Hepatocyte (in vitro differentiated cells): ENCODE data around the gene ALPG.

Experiments
- EZH2 ChIP-seq: fragments of 200-600 bp; sonication (generic); IDR thresholded peaks from 2 replicates; pipeline ENCODE4 v1.6.1; 2016; ENCODE audit warnings: antibody characterized with exemption, mild to moderate bottlenecking, borderline replicate concordance
- EZH2phosphoT487 ChIP-seq: fragments of 200-600 bp; sonication (generic); IDR thresholded peaks from one replicate; pipeline ENCODE4 v1.6.1; 2018; ENCODE audit warnings: antibody characterized with exemption, mild to moderate bottlenecking, low read depth, moderate library complexity; ENCODE audit not compliant: unreplicated experiment, severe bottlenecking
- TF ChIP-seq, protein P1 (sequence below): fragments of 200-600 bp; sonication (generic); IDR thresholded peaks from 2 replicates; pipeline ENCODE4 v1.5.1; 2016; ENCODE audit warnings: antibody characterized with exemption, mild to moderate bottlenecking; ENCODE audit not compliant: poor library complexity

DNA sequence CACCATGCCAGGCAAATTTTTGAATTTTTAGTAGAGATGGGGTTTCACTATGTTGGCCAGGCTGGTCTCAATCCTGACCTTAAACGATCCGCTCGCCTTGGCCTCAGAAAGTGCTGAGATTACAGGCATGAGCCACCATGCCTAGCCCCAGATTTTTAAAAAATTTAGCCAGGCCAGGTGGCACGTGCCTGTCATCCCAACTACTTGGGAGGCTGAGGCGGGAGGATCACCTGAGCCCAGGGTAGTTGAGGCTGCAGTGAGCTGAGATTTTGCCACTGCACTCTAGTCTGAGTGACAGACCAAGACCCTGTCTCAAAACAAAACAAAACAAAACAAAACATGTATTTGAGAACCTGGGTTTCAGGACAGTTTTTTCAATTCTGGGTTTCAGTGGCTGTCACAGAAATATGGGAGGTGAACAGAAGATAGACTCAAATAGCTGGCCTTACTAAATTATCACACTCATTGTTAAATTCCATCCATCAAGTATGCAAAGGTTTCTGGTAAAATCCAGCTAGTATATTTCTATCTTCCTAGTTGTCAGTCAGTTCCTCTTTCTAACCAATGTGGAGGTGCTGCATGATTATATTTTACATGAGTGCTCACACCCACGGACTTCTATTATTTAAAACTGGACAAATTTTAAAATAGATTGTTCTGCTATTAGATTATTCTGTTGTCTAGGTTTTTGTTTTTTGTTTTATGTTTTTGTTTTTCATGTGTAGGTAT, 5.4 kb downstream of the ALPG start:
- TF ChIP-seq, protein P1, sequence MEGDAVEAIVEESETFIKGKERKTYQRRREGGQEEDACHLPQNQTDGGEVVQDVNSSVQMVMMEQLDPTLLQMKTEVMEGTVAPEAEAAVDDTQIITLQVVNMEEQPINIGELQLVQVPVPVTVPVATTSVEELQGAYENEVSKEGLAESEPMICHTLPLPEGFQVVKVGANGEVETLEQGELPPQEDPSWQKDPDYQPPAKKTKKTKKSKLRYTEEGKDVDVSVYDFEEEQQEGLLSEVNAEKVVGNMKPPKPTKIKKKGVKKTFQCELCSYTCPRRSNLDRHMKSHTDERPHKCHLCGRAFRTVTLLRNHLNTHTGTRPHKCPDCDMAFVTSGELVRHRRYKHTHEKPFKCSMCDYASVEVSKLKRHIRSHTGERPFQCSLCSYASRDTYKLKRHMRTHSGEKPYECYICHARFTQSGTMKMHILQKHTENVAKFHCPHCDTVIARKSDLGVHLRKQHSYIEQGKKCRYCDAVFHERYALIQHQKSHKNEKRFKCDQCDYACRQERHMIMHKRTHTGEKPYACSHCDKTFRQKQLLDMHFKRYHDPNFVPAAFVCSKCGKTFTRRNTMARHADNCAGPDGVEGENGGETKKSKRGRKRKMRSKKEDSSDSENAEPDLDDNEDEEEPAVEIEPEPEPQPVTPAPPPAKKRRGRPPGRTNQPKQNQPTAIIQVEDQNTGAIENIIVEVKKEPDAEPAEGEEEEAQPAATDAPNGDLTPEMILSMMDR: no peak
- TF ChIP-seq EZH2 (no peak), EZH2phosphoT487 (no peak)
